Measurements from ENCODE around the gene PBX3. TPM values are rescaled to one million over a fixed set of nuclear protein-coding genes. Genes with fewer than 3 reads are reported as not detected.

The PBX3 gene
- total RNA-seq, 1 donor from 2014 or later = 6.3 TPM

DNA sequence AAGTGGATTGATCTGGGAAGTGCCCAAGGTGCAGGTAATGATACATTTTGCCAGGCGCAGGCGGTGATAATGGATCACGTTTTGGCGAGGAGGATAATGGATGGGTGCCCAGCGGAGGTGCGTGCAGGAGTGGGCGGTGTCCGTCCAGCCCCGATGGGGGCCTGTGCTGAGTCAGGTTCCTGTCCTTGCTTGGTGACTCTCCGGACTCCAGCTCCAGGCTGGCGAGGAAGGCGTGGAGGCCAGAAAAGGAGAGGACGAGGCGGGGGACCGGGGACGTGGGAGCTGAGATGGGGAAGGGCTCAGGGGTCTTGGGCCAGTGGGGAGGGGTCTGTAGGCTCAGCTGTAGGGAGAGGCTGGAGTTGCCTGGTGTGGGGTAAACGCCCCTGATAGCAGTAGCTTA is 268.3 kb downstream of the PBX3 start:
- TF ChIP-seq, protein P1, sequence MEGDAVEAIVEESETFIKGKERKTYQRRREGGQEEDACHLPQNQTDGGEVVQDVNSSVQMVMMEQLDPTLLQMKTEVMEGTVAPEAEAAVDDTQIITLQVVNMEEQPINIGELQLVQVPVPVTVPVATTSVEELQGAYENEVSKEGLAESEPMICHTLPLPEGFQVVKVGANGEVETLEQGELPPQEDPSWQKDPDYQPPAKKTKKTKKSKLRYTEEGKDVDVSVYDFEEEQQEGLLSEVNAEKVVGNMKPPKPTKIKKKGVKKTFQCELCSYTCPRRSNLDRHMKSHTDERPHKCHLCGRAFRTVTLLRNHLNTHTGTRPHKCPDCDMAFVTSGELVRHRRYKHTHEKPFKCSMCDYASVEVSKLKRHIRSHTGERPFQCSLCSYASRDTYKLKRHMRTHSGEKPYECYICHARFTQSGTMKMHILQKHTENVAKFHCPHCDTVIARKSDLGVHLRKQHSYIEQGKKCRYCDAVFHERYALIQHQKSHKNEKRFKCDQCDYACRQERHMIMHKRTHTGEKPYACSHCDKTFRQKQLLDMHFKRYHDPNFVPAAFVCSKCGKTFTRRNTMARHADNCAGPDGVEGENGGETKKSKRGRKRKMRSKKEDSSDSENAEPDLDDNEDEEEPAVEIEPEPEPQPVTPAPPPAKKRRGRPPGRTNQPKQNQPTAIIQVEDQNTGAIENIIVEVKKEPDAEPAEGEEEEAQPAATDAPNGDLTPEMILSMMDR (IDR thresholded peaks at IDR 0.05; ENCODE audit: insufficient read depth, low read length, severe bottlenecking) = no peak
- DNase-seq (ENCODE audit: low read depth) (no peak), FAIRE-seq (no peak)
- no peak overlapping the region for H3K4me3 ChIP-seq (ENCODE audit: low read depth, low read length)
- H3K36me3 ChIP-seq (ENCODE audit: control insufficient read depth, insufficient read depth, low read length) = no peaks in the 10 kb centered on the region
- H3K27me3 ChIP-seq (ENCODE audit: control insufficient read depth, insufficient read depth, low read length) = no peaks in the 10 kb centered on the region

DNA sequence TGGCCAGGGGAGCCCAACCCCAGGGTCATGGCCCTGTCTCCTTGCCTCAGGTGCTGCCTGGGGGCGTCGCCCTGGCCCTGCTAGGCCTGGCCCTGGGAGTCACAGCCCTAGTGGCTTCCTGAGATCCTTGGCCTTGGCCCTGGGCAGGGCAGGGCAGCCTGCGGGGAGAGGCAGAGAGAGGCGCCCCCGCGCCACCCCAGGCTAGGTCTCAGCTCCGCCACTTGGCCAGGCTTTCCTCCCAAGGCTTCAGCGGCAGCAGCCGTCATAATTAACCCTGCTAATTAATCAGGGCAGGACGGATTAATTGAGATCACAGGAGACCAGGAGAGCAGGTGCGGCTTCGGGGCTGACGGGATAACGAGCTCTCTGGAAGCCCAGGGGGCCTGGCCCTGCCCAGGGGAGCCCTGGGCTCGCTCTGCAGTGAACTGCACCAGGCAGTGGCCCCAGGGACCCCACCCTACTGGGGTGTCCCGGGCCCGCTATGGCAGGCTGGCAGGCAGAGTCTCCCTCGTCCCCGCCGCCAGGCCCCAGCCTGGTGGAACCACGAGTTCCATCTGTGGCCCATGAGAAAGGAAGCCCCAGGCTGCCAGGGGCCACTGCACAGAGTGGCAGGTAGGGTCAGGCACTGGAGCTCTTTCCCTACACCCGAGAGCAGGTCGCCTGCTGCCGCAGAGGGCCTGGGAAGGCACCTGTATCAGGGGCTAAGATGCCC is 269.6 kb downstream of the PBX3 start:
- Histone ChIP-seq H3K27me3 (ENCODE audit: control insufficient read depth, insufficient read depth, low read length) (no peaks in the 10 kb centered on the region), H3K4me3 (ENCODE audit: low read depth, low read length) (no peak overlapping the region), H3K36me3 (ENCODE audit: control insufficient read depth, insufficient read depth, low read length) (no peaks in the 10 kb centered on the region)
- TF ChIP-seq, protein P1 (IDR thresholded peaks at IDR 0.05; ENCODE audit: insufficient read depth, low read length, severe bottlenecking) = no peak
- no peak for FAIRE-seq
- no peak for DNase-seq (ENCODE audit: low read depth)

Other genes with a start within 250 kb of the PBX3 start
- gene MAPKAP1, start 40.2 kb upstream of the PBX3 start, total RNA-seq = 81.9 and 101 TPM in 2 replicates

Data from bronchial epithelial cell (primary cell).